K562 (cell line): ENCODE data around the gene OSCP1. TPM values are rescaled to one million over a fixed set of nuclear protein-coding genes. Genes with fewer than 3 reads are reported as not detected.

Experiments used
- BMI1 ChIP-seq: fragments of 150-350 bp; IDR thresholded peaks from 2 replicates; pipeline ENCODE4 v1.6.1; 2014; ENCODE audit warnings: low read length
- CREB1 ChIP-seq, 2 experiments: sonication (generic) in 1 of 2; formaldehyde crosslinking in 1 of 2; IDR thresholded peaks; 2 replicates each; pipeline versions ENCODE4 v1.6.1 to v1.8.0; 2012 to 2022; ENCODE audit warnings: inconsistent platforms in 1 of 2, mild to moderate bottlenecking in 1 of 2, missing genetic modification reagents in 1 of 2, moderate library complexity in 1 of 2
- ESRRA ChIP-seq: fragments of 450-650 bp; IDR thresholded peaks from 2 replicates; pipeline ENCODE4 v1.6.1; 2014; ENCODE audit warnings: low read depth, mild to moderate bottlenecking, moderate library complexity, borderline replicate concordance
- ESRRB ChIP-seq: fragments of 250-450 bp; sonication (Bioruptor Pico); IDR thresholded peaks from 2 replicates; pipeline ENCODE4 v1.5.0; 2020; ENCODE audit warnings: mild to moderate bottlenecking, moderate library complexity, borderline replicate concordance
- HOXB6 ChIP-seq: fragments of 250-450 bp; sonication (Bioruptor Pico); IDR thresholded peaks from 2 replicates; pipeline ENCODE4 v1.5.1; 2022; ENCODE audit warnings: mild to moderate bottlenecking, borderline replicate concordance
- NBN ChIP-seq: fragments of 450-650 bp; IDR thresholded peaks from 2 replicates; pipeline ENCODE4 v1.6.1; 2016; ENCODE audit warnings: low read depth, mild to moderate bottlenecking
- NELFE ChIP-seq: IDR thresholded peaks from 2 replicates; pipeline ENCODE4 v1.6.1; 2011; ENCODE audit warnings: mild to moderate bottlenecking; ENCODE audit not compliant: insufficient read depth, insufficient read length
- PHTF2 ChIP-seq: fragments of 250-450 bp; sonication (Bioruptor Pico); IDR thresholded peaks from 2 replicates; pipeline ENCODE4 v1.5.0; 2021; ENCODE audit warnings: mild to moderate bottlenecking
- PURB ChIP-seq: sonication (generic); formaldehyde crosslinking; IDR thresholded peaks from 2 replicates; pipeline ENCODE4 v1.9.0; 2021; ENCODE audit warnings: low read depth, mild to moderate bottlenecking, missing genetic modification reagents
- RHOXF2B ChIP-seq: fragments of 250-450 bp; sonication (Bioruptor Pico); conservative IDR thresholded peaks from 2 replicates; pipeline ENCODE4 v1.5.1; 2021
- RUNX1 ChIP-seq: sonication (generic); IDR thresholded peaks from 2 replicates; pipeline ENCODE4 v1.6.1; 2016; ENCODE audit warnings: antibody characterized with exemption, low read depth
- SETDB1 ChIP-seq: IDR thresholded peaks from one replicate; pipeline ENCODE4 v1.6.1; 2012; ENCODE audit warnings: low read length, control low read depth, inconsistent platforms
- SMARCA4 ChIP-seq: fragments of 450-650 bp; IDR thresholded peaks from 2 replicates; pipeline ENCODE4 v1.6.1; 2016
- SOX6 ChIP-seq: fragments of 450-650 bp; IDR thresholded peaks from 2 replicates; pipeline ENCODE4 v1.6.1; 2014; ENCODE audit warnings: mild to moderate bottlenecking
- TAF9B ChIP-seq: fragments of 450-650 bp; IDR thresholded peaks from 2 replicates; pipeline ENCODE4 v1.6.1; 2018; ENCODE audit warnings: mild to moderate bottlenecking; ENCODE audit not compliant: partially characterized antibody
- ZBTB7A ChIP-seq: IDR thresholded peaks from 2 replicates; pipeline ENCODE4 v1.6.1; 2011; ENCODE audit warnings: low read depth, mild to moderate bottlenecking, low read length, moderate library complexity, borderline replicate concordance; ENCODE audit not compliant: control insufficient read depth
- ZNF224 ChIP-seq: sonication (generic); formaldehyde crosslinking; IDR thresholded peaks from 2 replicates; pipeline ENCODE4 v1.8.0; 2022; ENCODE audit warnings: mild to moderate bottlenecking, missing genetic modification reagents
- ZNF717 ChIP-seq: fragments of 250-450 bp; sonication (Bioruptor Pico); IDR thresholded peaks from 2 replicates; pipeline ENCODE4 v1.5.0; 2021
- ZSCAN29 ChIP-seq: fragments of 450-650 bp; IDR thresholded peaks from 2 replicates; pipeline ENCODE4 v1.6.1; 2017
- polyA plus RNA-seq, 8 experiments: library from polyadenylated mRNA; depleted of rRNA in 4 of 8; stranded (reverse) in 5 of 8; unstranded in 3 of 8; fragments of >200 nt; fragmentation: Nextera tagmentation in 2 of 8; fragmentation: Illumina TruSeq in 1 of 8; extraction: Ambion mirVana in 2 of 8; extraction: Trizol in 1 of 8; gene quantifications; 2 replicates each; pipeline versions ENCODE4 v1.2.1 to v1.2.3, GENCODE V29; 2011 to 2014; ENCODE audit warnings: inconsistent platforms in 1 of 8, missing spikeins in 1 of 8
- total RNA-seq, 7 experiments: library from RNA; depleted of rRNA in 6 of 7; stranded (reverse); fragments of >200 nt in 6 of 7; fragmentation: Illumina TruSeq in 2 of 7; extraction: Trizol in 2 of 7; gene quantifications; 2 replicates each; pipeline versions ENCODE4 v1.2.1 to v1.2.3, GENCODE V29; 2011 to 2021; ENCODE audit warnings: low replicate concordance in 1 of 7
- TF ChIP-seq, protein P1 (sequence below): fragments of 450-650 bp; formaldehyde crosslinking; conservative IDR thresholded peaks from 2 replicates; pipeline ENCODE4 v1.4.0; 2022; ENCODE audit warnings: mild to moderate bottlenecking, missing genetic modification characterization
- TF ChIP-seq, protein P2 (sequence below): IDR thresholded peaks from 3 replicates; pipeline ENCODE4 v1.6.1; 2011; ENCODE audit warnings: borderline replicate concordance, mild to moderate bottlenecking; ENCODE audit not compliant: insufficient read length, insufficient read depth
- TF ChIP-seq, protein P3 (sequence below): fragments of 450-650 bp; IDR thresholded peaks from 2 replicates; pipeline ENCODE4 v1.6.1; 2016
- TF ChIP-seq, protein P4 (sequence below): fragments of 450-650 bp; IDR thresholded peaks from 2 replicates; pipeline ENCODE4 v1.6.1; 2016; ENCODE audit warnings: missing biosample characterization, missing genetic modification characterization

Gene OSCP1
- total and polyA plus RNA-seq, 9 of the 15 experiments (the other 6 are each of a cell fraction or from before 2014, with no cell fraction given) = 0.15 to 0.40 (median 0.33) TPM; not detected in 5

DNA sequence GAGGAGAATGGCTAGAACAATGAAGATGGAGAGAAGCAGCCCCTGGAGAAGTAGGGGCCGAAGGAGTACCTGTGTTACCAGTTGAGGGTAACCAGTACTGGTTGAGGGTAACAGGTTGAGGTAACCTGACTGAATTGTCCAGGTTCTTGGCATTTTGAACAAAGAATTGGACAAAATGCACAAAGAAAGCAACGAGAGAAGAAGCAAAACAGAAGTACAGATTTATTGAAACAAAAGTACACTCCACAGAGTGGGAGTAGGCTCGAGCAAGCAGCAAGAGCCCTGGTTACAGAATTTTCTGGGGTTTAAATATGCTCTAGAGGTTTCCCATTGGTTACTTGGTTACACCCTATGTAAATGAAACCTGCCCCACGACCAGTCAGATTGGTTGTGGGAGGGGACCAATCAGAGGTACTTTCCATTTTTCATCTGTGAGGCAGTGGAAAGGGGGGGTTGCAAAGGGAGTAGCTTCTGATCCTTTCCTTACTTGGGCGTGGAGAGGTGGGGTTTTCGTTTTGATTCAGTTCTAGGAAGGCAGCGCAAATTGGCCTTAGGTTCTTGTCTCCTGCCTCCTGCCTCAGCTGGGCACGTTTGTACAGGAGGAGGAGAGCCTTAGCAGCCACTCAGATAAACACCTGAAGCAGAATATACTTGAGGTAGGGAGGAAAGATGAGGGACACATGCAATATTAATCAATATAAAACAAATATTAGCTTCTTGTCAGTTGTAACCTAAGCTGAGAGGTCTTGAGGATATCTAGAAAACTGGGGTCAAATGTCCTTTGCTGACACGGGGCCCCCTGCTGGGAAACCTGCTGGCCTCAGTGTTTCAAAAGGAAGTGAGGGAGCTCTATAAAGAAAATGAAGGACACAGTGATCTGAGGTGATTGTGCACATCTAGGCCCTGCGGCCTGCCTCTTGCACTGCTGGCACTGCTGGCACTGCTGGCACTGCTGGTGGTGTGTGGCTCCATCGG lies 38.3 kb downstream of the OSCP1 start (continued):
- TF ChIP-seq BMI1 (no peak), PURB (CRISPR knock-in tag) (no peak), ZNF224 (CRISPR knock-in tag) (no peak), ZBTB7A (no peak), ESRRB (no peak), SMARCA4 (0 out of 2 replicates have a peak, but pooled peaks have one; percentile 27), TAF9B (no peak), CREB1 (IDR thresholded peaks at IDR 0.05) (no peak), CREB1 (CRISPR knock-in tag; IDR thresholded peaks at IDR 0.05) (no peak), NELFE (no peak), NBN (0 out of 2 replicates have a peak, but pooled peaks have one; percentile 26), ZSCAN29 (no peak), ZNF717 (CRISPR knock-in tag) (no peak), RUNX1 (no peak), SETDB1 (no peak), RHOXF2B (no peak), PHTF2 (CRISPR knock-in tag) (no peak), SOX6 (no peak), HOXB6 (no peak), ESRRA (peak; percentile 34; the same call in 1 of the 2 replicates)
- TF ChIP-seq, protein P1, sequence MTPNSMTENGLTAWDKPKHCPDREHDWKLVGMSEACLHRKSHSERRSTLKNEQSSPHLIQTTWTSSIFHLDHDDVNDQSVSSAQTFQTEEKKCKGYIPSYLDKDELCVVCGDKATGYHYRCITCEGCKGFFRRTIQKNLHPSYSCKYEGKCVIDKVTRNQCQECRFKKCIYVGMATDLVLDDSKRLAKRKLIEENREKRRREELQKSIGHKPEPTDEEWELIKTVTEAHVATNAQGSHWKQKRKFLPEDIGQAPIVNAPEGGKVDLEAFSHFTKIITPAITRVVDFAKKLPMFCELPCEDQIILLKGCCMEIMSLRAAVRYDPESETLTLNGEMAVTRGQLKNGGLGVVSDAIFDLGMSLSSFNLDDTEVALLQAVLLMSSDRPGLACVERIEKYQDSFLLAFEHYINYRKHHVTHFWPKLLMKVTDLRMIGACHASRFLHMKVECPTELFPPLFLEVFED (CRISPR knock-in tag) = no peak
- TF ChIP-seq, protein P2, sequence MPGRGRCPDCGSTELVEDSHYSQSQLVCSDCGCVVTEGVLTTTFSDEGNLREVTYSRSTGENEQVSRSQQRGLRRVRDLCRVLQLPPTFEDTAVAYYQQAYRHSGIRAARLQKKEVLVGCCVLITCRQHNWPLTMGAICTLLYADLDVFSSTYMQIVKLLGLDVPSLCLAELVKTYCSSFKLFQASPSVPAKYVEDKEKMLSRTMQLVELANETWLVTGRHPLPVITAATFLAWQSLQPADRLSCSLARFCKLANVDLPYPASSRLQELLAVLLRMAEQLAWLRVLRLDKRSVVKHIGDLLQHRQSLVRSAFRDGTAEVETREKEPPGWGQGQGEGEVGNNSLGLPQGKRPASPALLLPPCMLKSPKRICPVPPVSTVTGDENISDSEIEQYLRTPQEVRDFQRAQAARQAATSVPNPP = no peak
- TF ChIP-seq, protein P3, sequence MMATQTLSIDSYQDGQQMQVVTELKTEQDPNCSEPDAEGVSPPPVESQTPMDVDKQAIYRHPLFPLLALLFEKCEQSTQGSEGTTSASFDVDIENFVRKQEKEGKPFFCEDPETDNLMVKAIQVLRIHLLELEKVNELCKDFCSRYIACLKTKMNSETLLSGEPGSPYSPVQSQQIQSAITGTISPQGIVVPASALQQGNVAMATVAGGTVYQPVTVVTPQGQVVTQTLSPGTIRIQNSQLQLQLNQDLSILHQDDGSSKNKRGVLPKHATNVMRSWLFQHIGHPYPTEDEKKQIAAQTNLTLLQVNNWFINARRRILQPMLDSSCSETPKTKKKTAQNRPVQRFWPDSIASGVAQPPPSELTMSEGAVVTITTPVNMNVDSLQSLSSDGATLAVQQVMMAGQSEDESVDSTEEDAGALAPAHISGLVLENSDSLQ = peak; percentile 74
- TF ChIP-seq, protein P4, sequence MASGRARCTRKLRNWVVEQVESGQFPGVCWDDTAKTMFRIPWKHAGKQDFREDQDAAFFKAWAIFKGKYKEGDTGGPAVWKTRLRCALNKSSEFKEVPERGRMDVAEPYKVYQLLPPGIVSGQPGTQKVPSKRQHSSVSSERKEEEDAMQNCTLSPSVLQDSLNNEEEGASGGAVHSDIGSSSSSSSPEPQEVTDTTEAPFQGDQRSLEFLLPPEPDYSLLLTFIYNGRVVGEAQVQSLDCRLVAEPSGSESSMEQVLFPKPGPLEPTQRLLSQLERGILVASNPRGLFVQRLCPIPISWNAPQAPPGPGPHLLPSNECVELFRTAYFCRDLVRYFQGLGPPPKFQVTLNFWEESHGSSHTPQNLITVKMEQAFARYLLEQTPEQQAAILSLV (tag) = no peak
